Measurements from ENCODE around the gene WDR20.
A peak's percentile ranks its signal among the peaks of the same experiment; 100 is the strongest.

WDR20 gene

GRCh38 chr14:102210421-102211042 lies 70.8 kb downstream of the WDR20 start:
- Mint-ChIP-seq H3K27ac (no peak overlapping the region), H3K9me3 (no peaks in the 10 kb centered on the region), H3K4me1 (peaks cover 79% of the 10 kb centered on the region), H3K27me3 (ENCODE audit: low read depth, poor library complexity) (no peaks in the 10 kb centered on the region), H3K36me3 (ENCODE audit: low read depth) (peaks cover 36% of the 10 kb centered on the region), H3K4me3 (no peak overlapping the region)
- no peak for TF ChIP-seq CTCF (IDR thresholded peaks at IDR 0.05)
- DNase-seq, result no peak

DNA sequence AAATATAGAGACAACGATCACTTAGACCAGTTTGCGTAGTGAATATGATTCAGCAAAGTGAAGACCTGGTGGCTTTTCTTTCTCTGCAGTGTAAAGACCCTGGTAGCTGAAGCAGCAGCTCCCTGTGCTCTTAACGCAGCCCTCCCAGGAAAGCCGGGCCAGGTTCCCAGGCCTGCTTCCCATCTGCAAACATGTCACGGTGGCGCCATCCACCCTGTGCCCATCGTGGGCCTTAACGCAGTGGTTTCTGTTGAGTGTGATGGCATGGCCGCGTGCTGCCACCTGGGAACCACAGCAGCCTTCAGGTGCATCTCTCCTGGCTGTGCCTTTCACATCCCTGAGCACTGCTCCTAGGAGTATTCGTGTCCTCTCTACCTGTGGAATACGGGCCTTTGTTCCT lies 71.5 kb downstream of the WDR20 start:
- DNase-seq, result no peak
- TF ChIP-seq CTCF (IDR thresholded peaks at IDR 0.05), result no peak
- Mint-ChIP-seq H3K9me3 (no peaks in the 10 kb centered on the region), H3K27me3 (ENCODE audit: low read depth, poor library complexity) (no peaks in the 10 kb centered on the region), H3K27ac (no peak overlapping the region), H3K4me1 (peaks cover 86% of the 10 kb centered on the region), H3K4me3 (no peak overlapping the region), H3K36me3 (ENCODE audit: low read depth) (peaks cover 31% of the 10 kb centered on the region)

DNA sequence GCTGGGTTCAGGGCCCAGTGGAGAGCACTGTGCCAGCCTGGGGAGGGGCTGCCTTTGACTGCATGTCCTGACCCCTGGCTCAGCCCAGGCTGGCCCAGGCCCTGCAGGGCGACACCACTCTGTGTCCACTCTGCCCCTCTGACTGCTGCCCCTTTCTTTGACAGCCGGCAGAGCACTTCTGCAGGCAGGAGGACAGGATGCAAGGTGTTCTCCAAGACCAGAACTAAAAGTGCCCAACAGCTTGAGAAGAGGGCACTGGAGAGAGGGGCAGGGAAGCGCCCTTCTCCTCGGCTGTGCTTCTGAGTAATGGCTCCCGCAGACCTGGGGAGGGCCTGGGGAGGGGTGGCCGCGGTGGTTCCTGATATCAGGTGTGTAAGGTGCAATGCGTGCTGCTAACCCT lies 72.7 kb downstream of the WDR20 start:
- Mint-ChIP-seq H3K27me3 (ENCODE audit: low read depth, poor library complexity) (no peaks in the 10 kb centered on the region), H3K4me3 (no peak overlapping the region), H3K36me3 (ENCODE audit: low read depth) (peaks cover 25% of the 10 kb centered on the region), H3K9me3 (no peaks in the 10 kb centered on the region), H3K27ac (no peak overlapping the region), H3K4me1 (peaks cover 80% of the 10 kb centered on the region)
- no peak for DNase-seq
- no peak for TF ChIP-seq CTCF (IDR thresholded peaks at IDR 0.05)

GRCh38 chr14:102212845-102213244 lies 73.1 kb downstream of the WDR20 start:
- DNase-seq, result no peak
- Mint-ChIP-seq H3K4me3 (no peak overlapping the region), H3K27ac (no peak overlapping the region), H3K27me3 (ENCODE audit: low read depth, poor library complexity) (no peaks in the 10 kb centered on the region), H3K36me3 (ENCODE audit: low read depth) (peaks cover 20% of the 10 kb centered on the region), H3K4me1 (peaks cover 83% of the 10 kb centered on the region), H3K9me3 (no peaks in the 10 kb centered on the region)
- TF ChIP-seq CTCF (IDR thresholded peaks at IDR 0.05), result no peak

GRCh38 chr14:102213470-102213869 lies 73.8 kb downstream of the WDR20 start:
- Mint-ChIP-seq H3K27ac (peak overlapping the region; percentile 82), H3K4me3 (no peak overlapping the region), H3K4me1 (peaks cover 88% of the 10 kb centered on the region), H3K9me3 (no peaks in the 10 kb centered on the region), H3K36me3 (ENCODE audit: low read depth) (peaks cover 19% of the 10 kb centered on the region), H3K27me3 (ENCODE audit: low read depth, poor library complexity) (no peaks in the 10 kb centered on the region)
- TF ChIP-seq CTCF (IDR thresholded peaks at IDR 0.05), result no peak
- no peak for DNase-seq

GRCh38 chr14:102213984-102214658 lies 74.4 kb downstream of the WDR20 start:
- no peak overlapping the region for H3K4me3 Mint-ChIP-seq
- no peaks in the 10 kb centered on the region for H3K9me3 Mint-ChIP-seq
- peak overlapping the region; percentile 82 for H3K27ac Mint-ChIP-seq
- DNase-seq, result no peak
- peaks cover 83% of the 10 kb centered on the region for H3K4me1 Mint-ChIP-seq
- peaks cover 12% of the 10 kb centered on the region for H3K36me3 Mint-ChIP-seq (ENCODE audit: low read depth)
- no peak for TF ChIP-seq CTCF (IDR thresholded peaks at IDR 0.05)
- no peaks in the 10 kb centered on the region for H3K27me3 Mint-ChIP-seq (ENCODE audit: low read depth, poor library complexity)

Data from nephron progenitor cell (in vitro differentiated cells).